H1 (cell line): ENCODE measurements around the gene UPF3A. TPM values are rescaled to one million over a fixed set of nuclear protein-coding genes. Genes with fewer than 3 reads are reported as not detected.

Experiments
- ASH2L ChIP-seq: fragments of 200-600, 300-600 bp; sonication (generic); IDR thresholded peaks from one replicate; pipeline ENCODE4 v1.7.1; 2017; ENCODE audit warnings: low read length
- BACH1 ChIP-seq: IDR thresholded peaks from 2 replicates; pipeline ENCODE4 v1.6.1; 2012; ENCODE audit warnings: low read length, improper control_type of control experiment
- FOSL1 ChIP-seq: IDR thresholded peaks from 2 replicates; pipeline ENCODE4 v1.6.1; 2011; ENCODE audit warnings: mild to moderate bottlenecking, low read depth, low read length, moderate library complexity; ENCODE audit not compliant: insufficient read depth
- JUND ChIP-seq: IDR thresholded peaks from 2 replicates; pipeline ENCODE4 v1.6.1; 2011; ENCODE audit warnings: mild to moderate bottlenecking, improper control_type of control experiment, low read length
- KDM4A ChIP-seq: IDR thresholded peaks from one replicate; pipeline ENCODE4 v1.7.1; 2012; ENCODE audit warnings: low read depth, mild to moderate bottlenecking, moderate library complexity, low read length, inconsistent platforms; ENCODE audit not compliant: severe bottlenecking
- POLR2A ChIP-seq, 2 experiments: IDR thresholded peaks; 1 replicate in 1 of 2; 2 replicates in 1 of 2; pipeline ENCODE4 v1.6.1; 2011; ENCODE audit warnings: low read depth in 2 of 2, low read length in 2 of 2, mild to moderate bottlenecking in 2 of 2; ENCODE audit errors: control extremely low read depth in 1 of 2
- polyA plus RNA-seq, 7 experiments: library from polyadenylated mRNA; depleted of rRNA in 3 of 7; stranded (reverse) in 5 of 7; unstranded in 2 of 7; fragments of >200 nt in 5 of 7; fragments of 200-250 nt in 2 of 7; gene quantifications; 1 replicate in 5 of 7; 2 replicates in 1 of 7; 4 replicates in 1 of 7; pipeline versions ENCODE4 v1.2.1 to v1.2.3, GENCODE V29; 2011 to 2013; ENCODE audit warnings: missing spikeins in 2 of 7, mixed read lengths in 2 of 7
- total RNA-seq: library from RNA; stranded (reverse); fragmentation: NEBNext Ultra II Directional; extraction: Animal tissue kit (Norgen Biotek cat#: 25700); gene quantifications from 2 replicates; pipeline ENCODE4 v1.2.1, GENCODE V29; 2021

The UPF3A gene
- total and polyA plus RNA-seq, 2 of the 8 experiments (the other 6 are each of a cell fraction or from before 2014, with no cell fraction given), result 47.1 to 58.2 TPM

GRCh38 chr13:114314074-114314912 is 32.9 kb downstream of the UPF3A start, which contains the start of gene CHAMP1 (continued):
- TF ChIP-seq FOSL1 (peak; percentile 24; the same call in 1 of the 2 replicates), JUND (no peak), BACH1 (peak; percentile 85), POLR2A (IDR thresholded peaks at IDR 0.05; ENCODE audit: control extremely low read depth in 1 of 2, low read depth in 2 of 2, low read length in 2 of 2) (peak in 1 of 2 experiments; percentile 92; a peak in 2 of 3 replicates), ASH2L (peak; percentile 91), KDM4A (peak; percentile 65)
